SK-N-MC (cell line): ENCODE results near the gene BBIP1.

Experiments used
- EZH2 ChIP-seq: fragments of 200-600 bp; sonication (generic); IDR thresholded peaks from one replicate; pipeline ENCODE4 v1.6.1; 2017; ENCODE audit warnings: antibody characterized with exemption
- FOXP2 ChIP-seq: optimal IDR thresholded peaks from 2 replicates; pipeline ENCODE3; 2011; ENCODE audit warnings: mild to moderate bottlenecking, moderate library complexity; ENCODE audit not compliant: insufficient read depth; ENCODE audit errors: extremely low read length, control extremely low read depth
- POLR2AphosphoS5 ChIP-seq: IDR thresholded peaks from 2 replicates; pipeline ENCODE4 v1.6.1; 2012; ENCODE audit warnings: mild to moderate bottlenecking, low read depth, low read length, borderline replicate concordance

DNA sequence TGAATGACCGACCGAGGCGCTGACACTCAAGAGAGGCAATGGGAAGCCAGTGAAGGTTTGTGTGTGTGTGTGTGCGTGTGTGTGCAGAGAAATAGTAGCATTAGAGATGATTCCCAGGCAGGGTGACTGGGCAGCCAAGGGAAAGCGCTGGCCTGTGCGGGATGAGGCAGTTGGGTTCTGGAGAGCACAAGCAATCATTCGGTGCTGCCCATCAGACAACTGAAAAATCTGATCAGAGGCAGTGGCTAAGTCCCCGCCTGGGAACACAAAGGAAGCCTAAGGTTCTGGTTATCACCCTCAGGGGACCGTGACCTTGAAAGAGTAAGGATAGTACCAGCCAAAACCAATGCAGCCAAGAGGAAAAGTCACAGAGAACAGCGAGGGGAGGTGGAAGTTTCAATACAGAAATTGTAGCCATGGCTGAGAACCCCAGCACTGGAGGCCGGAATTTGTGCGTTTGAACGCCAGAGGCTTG lies 48.1 kb downstream of the BBIP1 start:
- TF ChIP-seq EZH2 (no peak), POLR2AphosphoS5 (no peak), FOXP2 (no peak)
